ENCODE measurements around the gene AOC3.
"Not testable (repeated sequence)": the region's sequence is repeated elsewhere in the genome, so short reads cannot be mapped to it uniquely, and the experiment has no call there.

AOC3 gene

DNA sequence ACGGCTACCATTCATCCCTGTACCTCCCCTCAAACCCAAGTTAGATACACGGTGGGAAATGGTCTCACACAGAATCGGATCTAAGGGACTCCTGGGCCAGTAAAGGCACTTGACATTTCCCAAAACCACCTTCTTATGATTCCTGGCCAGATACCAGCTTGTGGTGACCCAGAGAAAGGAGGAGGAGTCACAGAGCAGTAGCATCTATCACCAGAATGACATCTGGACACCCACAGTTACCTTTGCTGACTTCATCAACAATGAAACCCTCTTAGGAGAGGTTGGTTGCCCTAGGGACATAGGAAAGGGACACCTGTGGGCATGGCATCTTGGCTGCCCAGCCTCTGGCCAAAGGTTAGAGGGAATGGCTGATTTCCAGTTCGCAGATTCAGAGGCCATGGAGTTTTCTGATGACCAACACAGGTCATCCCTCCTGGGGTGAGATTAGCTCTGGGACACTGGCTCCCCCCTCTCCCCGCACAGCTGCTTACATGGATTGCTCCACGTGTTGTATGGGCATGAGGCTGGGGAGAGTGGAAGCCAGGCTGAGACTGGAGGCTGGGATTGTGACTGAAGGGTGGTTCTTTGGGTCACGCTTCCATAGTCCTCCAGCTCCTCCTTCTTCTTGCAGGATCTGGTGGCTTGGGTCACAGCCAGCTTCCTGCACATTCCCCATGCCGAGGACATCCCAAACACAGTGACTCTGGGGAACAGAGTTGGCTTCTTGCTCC is 1.4 kb upstream of the AOC3 start:
- no CpG with 5 or more reads among the region's 8 CpGs for WGBS (ENCODE audit: extremely low coverage, insufficient coverage, low lambda C conversion rate)
- Histone ChIP-seq H3K18ac (ENCODE audit: low read length) (no peak overlapping the region), H2BK120ac (ENCODE audit: low read depth, low read length) (no peak overlapping the region), H3K56ac (ENCODE audit: low read length) (no peak overlapping the region), H3K79me1 (ENCODE audit: low read length) (no peaks in the 10 kb centered on the region), H3K4me1 (ENCODE audit: control insufficient read depth, low read depth, low read length) (no peaks in the 10 kb centered on the region), H3K79me2 (ENCODE audit: control insufficient read depth, insufficient read depth, low read length) (no peaks in the 10 kb centered on the region), H4K8ac (ENCODE audit: low read depth, low read length) (no peak overlapping the region), H3K27ac (ENCODE audit: low read depth, low read length) (no peak overlapping the region), H3K27me3 (ENCODE audit: insufficient read depth, low read length, poor library complexity) (no peaks in the 10 kb centered on the region), H3K4me3 (ENCODE audit: low read length) (no peak overlapping the region), H2BK15ac (replicated peaks; ENCODE audit: low read depth) (no peak overlapping the region), H3K23ac (ENCODE audit: low read length) (no peak overlapping the region), H3K4ac (ENCODE audit: low read depth, low read length) (no peak overlapping the region), H2AK5ac (ENCODE audit: low read length) (no peak overlapping the region), H3K4me2 (ENCODE audit: low read length) (no peak overlapping the region), H2BK5ac (ENCODE audit: low read length) (no peak overlapping the region), H3K36me3 (ENCODE audit: control insufficient read depth, insufficient read depth, low read length) (peaks cover 3% of the 10 kb centered on the region), H4K5ac (ENCODE audit: low read length) (no peak overlapping the region), H3K9ac (ENCODE audit: low read length) (no peak overlapping the region)
- no peak for DNase-seq

DNA sequence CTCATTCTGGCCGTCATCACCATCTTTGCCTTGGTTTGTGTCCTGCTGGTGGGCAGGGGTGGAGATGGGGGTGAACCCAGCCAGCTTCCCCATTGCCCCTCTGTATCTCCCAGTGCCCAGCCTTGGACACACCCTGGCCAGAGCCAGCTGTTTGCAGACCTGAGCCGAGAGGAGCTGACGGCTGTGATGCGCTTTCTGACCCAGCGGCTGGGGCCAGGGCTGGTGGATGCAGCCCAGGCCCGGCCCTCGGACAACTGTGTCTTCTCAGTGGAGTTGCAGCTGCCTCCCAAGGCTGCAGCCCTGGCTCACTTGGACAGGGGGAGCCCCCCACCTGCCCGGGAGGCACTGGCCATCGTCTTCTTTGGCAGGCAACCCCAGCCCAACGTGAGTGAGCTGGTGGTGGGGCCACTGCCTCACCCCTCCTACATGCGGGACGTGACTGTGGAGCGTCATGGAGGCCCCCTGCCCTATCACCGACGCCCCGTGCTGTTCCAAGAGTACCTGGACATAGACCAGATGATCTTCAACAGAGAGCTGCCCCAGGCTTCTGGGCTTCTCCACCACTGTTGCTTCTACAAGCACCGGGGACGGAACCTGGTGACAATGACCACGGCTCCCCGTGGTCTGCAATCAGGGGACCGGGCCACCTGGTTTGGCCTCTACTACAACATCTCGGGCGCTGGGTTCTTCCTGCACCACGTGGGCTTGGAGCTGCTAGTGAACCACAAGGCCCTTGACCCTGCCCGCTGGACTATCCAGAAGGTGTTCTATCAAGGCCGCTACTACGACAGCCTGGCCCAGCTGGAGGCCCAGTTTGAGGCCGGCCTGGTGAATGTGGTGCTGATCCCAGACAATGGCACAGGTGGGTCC is 607 bp downstream of the AOC3 start:
- H3K4me2 ChIP-seq (ENCODE audit: low read length); H3K18ac ChIP-seq (ENCODE audit: low read length); H3K4me3 ChIP-seq (ENCODE audit: low read length); H3K27me3 ChIP-seq (ENCODE audit: insufficient read depth, low read length, poor library complexity); H3K9ac ChIP-seq (ENCODE audit: low read length); H3K23ac ChIP-seq (ENCODE audit: low read length); H3K36me3 ChIP-seq (ENCODE audit: control insufficient read depth, insufficient read depth, low read length); H3K27ac ChIP-seq (ENCODE audit: low read depth, low read length); H2BK15ac ChIP-seq (replicated peaks; ENCODE audit: low read depth); H3K79me2 ChIP-seq (ENCODE audit: control insufficient read depth, insufficient read depth, low read length); H2BK120ac ChIP-seq (ENCODE audit: low read depth, low read length); H3K4me1 ChIP-seq (ENCODE audit: control insufficient read depth, low read depth, low read length); DNase-seq; H4K8ac ChIP-seq (ENCODE audit: low read depth, low read length); H4K5ac ChIP-seq (ENCODE audit: low read length); H3K79me1 ChIP-seq (ENCODE audit: low read length); H2AK5ac ChIP-seq (ENCODE audit: low read length); H2BK5ac ChIP-seq (ENCODE audit: low read length); H3K56ac ChIP-seq (ENCODE audit: low read length); H3K4ac ChIP-seq (ENCODE audit: low read depth, low read length): not testable (repeated sequence)
- no CpG with 5 or more reads among the region's 28 CpGs for WGBS (ENCODE audit: extremely low coverage, insufficient coverage, low lambda C conversion rate)

GRCh38 chr17:42852351-42852750 is 1.4 kb downstream of the AOC3 start:
- Histone ChIP-seq H3K4me2 (ENCODE audit: low read length) (no peak overlapping the region), H2AK5ac (ENCODE audit: low read length) (no peak overlapping the region), H3K36me3 (ENCODE audit: control insufficient read depth, insufficient read depth, low read length) (no peaks in the 10 kb centered on the region), H3K9ac (ENCODE audit: low read length) (no peak overlapping the region), H2BK120ac (ENCODE audit: low read depth, low read length) (no peak overlapping the region), H3K79me1 (ENCODE audit: low read length) (no peaks in the 10 kb centered on the region), H3K27ac (ENCODE audit: low read depth, low read length) (no peak overlapping the region), H3K27me3 (ENCODE audit: insufficient read depth, low read length, poor library complexity) (no peaks in the 10 kb centered on the region), H2BK15ac (replicated peaks; ENCODE audit: low read depth) (no peak overlapping the region), H3K4ac (ENCODE audit: low read depth, low read length) (no peak overlapping the region), H3K4me3 (ENCODE audit: low read length) (no peak overlapping the region), H2BK5ac (ENCODE audit: low read length) (no peak overlapping the region), H3K23ac (ENCODE audit: low read length) (no peak overlapping the region), H3K4me1 (ENCODE audit: control insufficient read depth, low read depth, low read length) (no peaks in the 10 kb centered on the region), H3K18ac (ENCODE audit: low read length) (no peak overlapping the region), H4K5ac (ENCODE audit: low read length) (no peak overlapping the region), H4K8ac (ENCODE audit: low read depth, low read length) (no peak overlapping the region), H3K79me2 (ENCODE audit: control insufficient read depth, insufficient read depth, low read length) (no peaks in the 10 kb centered on the region), H3K56ac (ENCODE audit: low read length) (no peak overlapping the region)
- WGBS (ENCODE audit: extremely low coverage, insufficient coverage, low lambda C conversion rate): no CpG with 5 or more reads among the region's 15 CpGs
- DNase-seq: no peak

- Histone ChIP-seq H3K56ac (ENCODE audit: low read length) (no peak overlapping the region), H3K23ac (ENCODE audit: low read length) (no peak overlapping the region), H3K18ac (ENCODE audit: low read length) (no peak overlapping the region), H3K79me2 (ENCODE audit: control insufficient read depth, insufficient read depth, low read length) (no peaks in the 10 kb centered on the region), H2BK120ac (ENCODE audit: low read depth, low read length) (no peak overlapping the region), H3K27ac (ENCODE audit: low read depth, low read length) (no peak overlapping the region), H2BK15ac (replicated peaks; ENCODE audit: low read depth) (no peak overlapping the region), H3K4me2 (ENCODE audit: low read length) (no peak overlapping the region), H3K36me3 (ENCODE audit: control insufficient read depth, insufficient read depth, low read length) (no peaks in the 10 kb centered on the region), H2AK5ac (ENCODE audit: low read length) (no peak overlapping the region), H3K4me3 (ENCODE audit: low read length) (no peak overlapping the region), H3K4me1 (ENCODE audit: control insufficient read depth, low read depth, low read length) (no peaks in the 10 kb centered on the region), H2BK5ac (ENCODE audit: low read length) (no peak overlapping the region), H3K4ac (ENCODE audit: low read depth, low read length) (no peak overlapping the region), H4K5ac (ENCODE audit: low read length) (no peak overlapping the region), H4K8ac (ENCODE audit: low read depth, low read length) (no peak overlapping the region), H3K9ac (ENCODE audit: low read length) (no peak overlapping the region), H3K79me1 (ENCODE audit: low read length) (no peaks in the 10 kb centered on the region), H3K27me3 (ENCODE audit: insufficient read depth, low read length, poor library complexity) (no peaks in the 10 kb centered on the region)
- DNase-seq: no peak
- no CpG with 5 or more reads among the region's 4 CpGs for WGBS (ENCODE audit: extremely low coverage, insufficient coverage, low lambda C conversion rate)
Measured at GRCh38 chr17:42853004-42853403, 2.0 kb downstream of the AOC3 start.

GRCh38 chr17:42853597-42853967 is 2.6 kb downstream of the AOC3 start:
- H3K18ac ChIP-seq (ENCODE audit: low read length): no peak overlapping the region
- no peak overlapping the region for H2BK120ac ChIP-seq (ENCODE audit: low read depth, low read length)
- H3K4me1 ChIP-seq (ENCODE audit: control insufficient read depth, low read depth, low read length): no peaks in the 10 kb centered on the region
- no peaks in the 10 kb centered on the region for H3K79me1 ChIP-seq (ENCODE audit: low read length)
- H3K79me2 ChIP-seq (ENCODE audit: control insufficient read depth, insufficient read depth, low read length): no peaks in the 10 kb centered on the region
- H3K23ac ChIP-seq (ENCODE audit: low read length): no peak overlapping the region
- H2AK5ac ChIP-seq (ENCODE audit: low read length): no peak overlapping the region
- no peak for DNase-seq
- no peak overlapping the region for H3K56ac ChIP-seq (ENCODE audit: low read length)
- no peak overlapping the region for H4K8ac ChIP-seq (ENCODE audit: low read depth, low read length)
- no peak overlapping the region for H3K4ac ChIP-seq (ENCODE audit: low read depth, low read length)
- no peak overlapping the region for H2BK15ac ChIP-seq (replicated peaks; ENCODE audit: low read depth)
- no peaks in the 10 kb centered on the region for H3K36me3 ChIP-seq (ENCODE audit: control insufficient read depth, insufficient read depth, low read length)
- H3K27ac ChIP-seq (ENCODE audit: low read depth, low read length): no peak overlapping the region
- no peak overlapping the region for H4K5ac ChIP-seq (ENCODE audit: low read length)
- no peaks in the 10 kb centered on the region for H3K27me3 ChIP-seq (ENCODE audit: insufficient read depth, low read length, poor library complexity)
- no peak overlapping the region for H3K9ac ChIP-seq (ENCODE audit: low read length)
- H3K4me2 ChIP-seq (ENCODE audit: low read length): no peak overlapping the region
- no peak overlapping the region for H3K4me3 ChIP-seq (ENCODE audit: low read length)
- H2BK5ac ChIP-seq (ENCODE audit: low read length): no peak overlapping the region
- WGBS (ENCODE audit: extremely low coverage, insufficient coverage, low lambda C conversion rate): no CpG with 5 or more reads among the region's 5 CpGs

Measured in mesendoderm (in vitro differentiated cells).